GM18502 (cell line): Measurements from ENCODE around the gene TCF15.

ENCODE experiments used
- ATAC-seq: cut with Tn5 transposase; IDR thresholded peaks from one replicate; pipeline ENCODE4 v1.9.1; 2021; ENCODE audit warnings: mild to moderate bottlenecking; ENCODE audit not compliant: unreplicated experiment, poor library complexity

The TCF15 gene

GRCh38 chr20:610130-611046 lies at the start of gene TCF15:
Gene TCF15 (minus strand): TSS chr20:610309. CDS start chr20:610237, 72 bp downstream.
- ATAC-seq: no peak

GRCh38 chr20:658731-659291 lies 48.7 kb upstream of the TCF15 start:
- ATAC-seq: no peak

GRCh38 chr20:658202-658601 lies 48.1 kb upstream of the TCF15 start:
- ATAC-seq: no peak

GRCh38 chr20:655726-656624 lies 45.9 kb upstream of the TCF15 start:
- ATAC-seq: no peak

GRCh38 chr20:654417-654750 lies 44.3 kb upstream of the TCF15 start:
- ATAC-seq: no peak

GRCh38 chr20:653590-654416 lies 43.7 kb upstream of the TCF15 start:
- ATAC-seq: no peak

GRCh38 chr20:653110-653589 lies 43.0 kb upstream of the TCF15 start, which contains the start of gene SRXN1:
Gene SRXN1 (minus strand): TSS chr20:653200. CDS start chr20:653185, 15 bp downstream.
- peak; percentile 86 for ATAC-seq

- ATAC-seq: no peak
These were observed 42.6 kb upstream of the TCF15 start for GRCh38 chr20:652615-653109.

- no peak for ATAC-seq
These were observed 41.9 kb upstream of the TCF15 start for GRCh38 chr20:651713-652614.

GRCh38 chr20:650954-651353 lies 40.8 kb upstream of the TCF15 start:
- no peak for ATAC-seq

- no peak for ATAC-seq
These were observed 40.2 kb upstream of the TCF15 start for GRCh38 chr20:650281-650680.

- no peak for ATAC-seq
These were observed 37.4 kb upstream of the TCF15 start for GRCh38 chr20:647479-648019.

GRCh38 chr20:646868-647233 lies 36.7 kb upstream of the TCF15 start:
- ATAC-seq: no peak

GRCh38 chr20:646107-646867 lies 36.2 kb upstream of the TCF15 start:
- no peak for ATAC-seq

- peak; percentile 81 for ATAC-seq
These were observed 35.4 kb upstream of the TCF15 start for GRCh38 chr20:645318-646106.

- ATAC-seq: no peak
These were observed 34.7 kb upstream of the TCF15 start for GRCh38 chr20:644692-645317.
